T follicular helper cell (primary cell): ENCODE data around the gene ARMC3.
"Not testable (repeated sequence)": the region's sequence is repeated elsewhere in the genome, so short reads cannot be mapped to it uniquely, and the experiment has no call there.

Experiments
- DNase-seq: peaks from one replicate; pipeline ENCODE4 v3.0.0-alpha.2; 2020; ENCODE audit warnings: low read depth

The ARMC3 gene

GRCh38 chr10:23048191-23048590 is 120.3 kb downstream of the ARMC3 start:
- no peak for DNase-seq

- no peak for DNase-seq
Measured at GRCh38 chr10:23051278-23051677, 123.4 kb downstream of the ARMC3 start.

GRCh38 chr10:23051855-23052331 is 124.0 kb downstream of the ARMC3 start:
- no peak for DNase-seq

- no peak for DNase-seq
Measured at GRCh38 chr10:23053036-23053435, 125.2 kb downstream of the ARMC3 start.

- DNase-seq = no peak
Measured at GRCh38 chr10:23055424-23056185, 127.8 kb downstream of the ARMC3 start.

- DNase-seq = no peak
Measured at GRCh38 chr10:23056186-23056579, 128.3 kb downstream of the ARMC3 start.

- no peak for DNase-seq
Measured at GRCh38 chr10:23058366-23058765, 130.5 kb downstream of the ARMC3 start.

GRCh38 chr10:23060918-23061317 is 133.1 kb downstream of the ARMC3 start:
- DNase-seq = no peak

GRCh38 chr10:23063045-23063972 is 135.5 kb downstream of the ARMC3 start:
- DNase-seq = no peak

- no peak for DNase-seq
Measured at GRCh38 chr10:23063973-23064812, 136.3 kb downstream of the ARMC3 start.

GRCh38 chr10:23064813-23065114 is 136.9 kb downstream of the ARMC3 start:
- not testable (repeated sequence) for DNase-seq

GRCh38 chr10:23065181-23065948 is 137.5 kb downstream of the ARMC3 start:
- no peak for DNase-seq

GRCh38 chr10:23067337-23067736 is 139.5 kb downstream of the ARMC3 start:
- no peak for DNase-seq

- DNase-seq = peak; percentile 43
Measured at GRCh38 chr10:23067939-23068775, 140.3 kb downstream of the ARMC3 start.

GRCh38 chr10:23069019-23069815 is 141.4 kb downstream of the ARMC3 start:
- no peak for DNase-seq

- DNase-seq = not testable (repeated sequence)
Measured at GRCh38 chr10:23070092-23070912, 142.4 kb downstream of the ARMC3 start.

GRCh38 chr10:23070913-23071218 is 143.0 kb downstream of the ARMC3 start:
- no peak for DNase-seq

GRCh38 chr10:23072593-23072992 is 144.7 kb downstream of the ARMC3 start:
- not testable (repeated sequence) for DNase-seq

GRCh38 chr10:23073527-23073926 is 145.7 kb downstream of the ARMC3 start:
- DNase-seq = no peak
